ENCODE measurements around the gene CGB7.

CGB7 gene

DNA sequence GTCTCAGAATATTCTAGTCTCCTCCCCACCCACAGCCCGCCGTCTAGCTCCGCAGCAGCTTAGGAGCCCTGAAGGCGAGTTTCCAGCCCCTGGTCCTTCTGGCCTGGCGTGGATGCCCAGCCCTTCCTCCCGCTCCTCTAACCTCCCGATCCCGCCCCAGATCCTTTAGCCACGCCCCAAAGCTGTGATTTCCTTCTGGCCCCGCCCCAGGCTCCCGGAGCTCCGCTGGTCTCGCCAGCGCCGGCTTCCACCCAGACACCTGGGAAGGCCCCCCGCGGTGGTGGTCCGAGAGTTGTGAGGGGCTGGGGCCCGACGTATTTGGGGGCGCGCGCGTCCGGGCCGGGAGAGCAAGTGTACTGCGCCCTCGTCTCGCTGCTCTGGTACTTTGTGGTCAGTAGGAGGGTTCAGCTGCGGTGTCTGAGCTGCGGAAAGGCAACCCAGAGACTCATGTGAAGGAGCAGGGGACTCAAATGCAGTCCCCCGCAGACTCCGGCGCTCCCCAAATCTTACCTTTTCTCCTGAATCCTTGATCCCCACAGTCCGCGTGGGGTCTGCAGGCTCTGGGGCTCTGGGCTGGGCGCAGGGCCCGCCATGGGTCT is at the start of gene CGB7:
TSS of gene CGB7 (minus strand) at position 114 of the 599 bp plus-strand sequence. CDS start 2,374 bp downstream, outside the sequence.
- peak; percentile 88 for DNase-seq

DNA sequence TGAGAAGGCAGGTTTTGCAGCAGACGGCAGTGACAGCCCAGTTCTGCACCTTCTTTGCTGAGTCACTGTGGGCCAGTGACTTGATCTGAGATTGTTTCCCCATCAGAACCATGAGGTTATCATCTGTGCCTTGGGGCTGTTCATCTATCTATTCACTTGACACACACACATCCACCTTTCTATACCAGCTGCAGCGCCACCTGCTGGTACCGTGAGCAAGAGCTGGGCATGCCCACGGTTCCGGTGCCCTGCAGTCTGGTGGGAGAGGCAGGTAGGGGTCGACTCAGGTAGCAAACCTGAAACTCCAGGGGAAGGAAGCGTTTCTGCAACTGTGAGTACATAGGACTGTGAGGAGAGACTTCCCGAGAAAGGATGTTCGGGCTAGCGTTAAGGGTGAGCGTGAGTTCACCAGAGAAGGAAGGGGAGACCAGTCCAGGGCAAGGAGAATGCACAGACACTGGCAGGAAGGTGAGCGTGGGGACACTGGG is 49.1 kb upstream of the CGB7 start:
- DNase-seq = peak; percentile 71

DNA sequence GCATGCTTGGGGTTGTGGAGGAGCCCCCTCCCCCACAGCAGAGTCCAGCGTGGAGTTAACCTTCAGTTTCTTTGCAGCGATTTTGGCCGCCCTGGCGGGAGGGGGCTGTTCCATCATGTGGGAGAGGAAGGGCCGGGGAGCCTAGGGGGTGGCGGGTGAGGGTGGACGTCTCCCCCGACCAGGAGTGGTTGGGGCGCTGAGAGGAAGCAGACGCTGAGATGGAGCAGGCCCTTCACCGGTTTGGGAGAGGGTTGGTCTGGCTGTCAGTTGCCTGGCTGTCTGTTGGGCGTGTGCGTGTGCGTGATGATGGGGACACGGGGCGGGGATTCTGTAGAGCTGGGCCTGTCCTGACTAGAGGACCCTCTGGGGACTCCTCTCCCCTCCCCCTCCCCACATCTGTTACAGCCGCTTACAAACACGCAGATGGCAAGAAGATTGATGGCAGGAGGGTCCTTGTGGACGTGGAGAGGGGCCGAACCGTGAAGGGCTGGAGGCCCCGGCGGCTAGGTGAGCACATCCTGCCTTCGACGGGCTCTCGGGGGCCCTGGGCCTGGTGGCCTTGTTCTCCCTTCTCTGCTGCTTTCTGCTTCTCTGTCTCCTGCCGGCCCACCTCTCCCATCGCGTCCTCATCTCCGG is 46.8 kb upstream of the CGB7 start:
- peak; percentile 97 for DNase-seq

DNA sequence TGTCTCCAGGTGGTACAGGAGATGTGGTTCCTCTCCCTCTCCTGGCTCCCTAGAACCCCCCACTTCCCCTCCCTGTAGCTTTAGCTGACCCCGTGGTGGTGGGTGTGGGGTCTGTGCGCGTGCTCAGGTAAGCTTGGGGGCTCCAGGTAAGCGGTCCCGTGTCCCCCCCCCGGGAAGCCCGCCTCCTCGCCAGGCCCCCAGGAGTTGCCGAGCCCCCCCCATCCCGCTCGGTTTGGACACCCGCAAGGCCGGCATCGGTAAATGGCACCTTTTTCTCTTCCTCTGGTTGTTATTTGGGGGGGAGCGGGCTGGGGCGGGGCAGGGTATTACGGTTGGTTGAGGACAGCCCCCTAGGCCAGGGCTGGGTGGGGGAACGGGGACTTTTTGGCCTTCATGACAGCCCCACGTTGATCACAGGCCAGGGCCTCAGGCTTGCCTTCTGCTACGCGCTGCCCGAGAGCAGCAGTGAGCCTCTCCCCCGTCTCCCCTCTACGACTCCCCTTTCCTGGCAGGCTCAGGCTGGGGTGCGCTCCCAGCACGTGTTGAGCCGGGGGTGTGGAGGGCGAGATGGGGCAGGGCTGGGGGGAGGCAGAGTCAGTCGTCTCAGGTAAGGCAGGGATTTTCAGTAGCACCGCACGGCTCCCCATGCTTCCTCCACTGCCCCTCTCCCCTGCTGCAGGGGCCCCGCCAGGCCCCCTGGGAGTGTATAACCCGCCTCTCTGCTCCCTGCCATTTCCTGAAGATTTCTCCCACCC is 46.0 kb upstream of the CGB7 start:
- DNase-seq = peak; percentile 43

DNA sequence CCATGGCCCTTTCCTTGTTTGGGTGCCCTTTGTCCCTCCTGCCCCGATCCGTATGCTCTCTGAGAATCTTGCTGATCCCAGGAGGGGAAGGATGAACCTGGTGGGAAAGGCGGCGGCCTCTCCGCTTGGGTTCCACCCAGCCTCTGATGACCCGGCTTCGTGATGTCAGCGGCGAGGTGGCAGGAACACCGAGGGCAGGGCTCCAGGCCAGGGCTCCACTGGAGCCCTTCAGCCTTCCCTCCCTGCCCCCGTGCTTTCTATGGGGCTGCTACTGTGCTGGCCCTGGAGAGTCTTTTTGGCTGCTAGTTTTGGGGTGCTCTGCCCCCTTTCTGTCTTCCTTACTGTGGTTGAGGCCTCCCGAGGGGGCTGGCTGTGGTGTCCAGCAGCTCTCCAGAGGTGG is 44.8 kb upstream of the CGB7 start:
- DNase-seq = no peak

DNA sequence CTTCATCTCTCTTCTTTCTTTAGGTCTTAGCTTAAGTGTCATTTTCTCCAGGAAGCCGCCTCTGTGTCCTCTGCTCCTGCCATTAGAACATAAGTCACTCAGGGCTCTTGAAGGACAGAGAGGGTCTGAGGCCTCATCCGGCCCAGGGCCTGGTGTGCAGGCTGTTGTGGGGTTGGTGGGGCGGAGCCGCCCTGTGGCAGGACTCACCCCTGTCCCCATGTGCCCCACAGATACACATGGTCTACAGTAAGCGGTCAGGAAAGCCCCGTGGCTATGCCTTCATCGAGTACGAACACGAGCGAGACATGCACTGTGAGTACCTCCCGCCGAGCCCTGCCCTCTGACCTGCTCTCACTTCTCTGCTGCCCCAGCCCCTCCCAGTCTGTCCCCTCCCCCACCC is 43.6 kb upstream of the CGB7 start:
- no peak for DNase-seq

DNA sequence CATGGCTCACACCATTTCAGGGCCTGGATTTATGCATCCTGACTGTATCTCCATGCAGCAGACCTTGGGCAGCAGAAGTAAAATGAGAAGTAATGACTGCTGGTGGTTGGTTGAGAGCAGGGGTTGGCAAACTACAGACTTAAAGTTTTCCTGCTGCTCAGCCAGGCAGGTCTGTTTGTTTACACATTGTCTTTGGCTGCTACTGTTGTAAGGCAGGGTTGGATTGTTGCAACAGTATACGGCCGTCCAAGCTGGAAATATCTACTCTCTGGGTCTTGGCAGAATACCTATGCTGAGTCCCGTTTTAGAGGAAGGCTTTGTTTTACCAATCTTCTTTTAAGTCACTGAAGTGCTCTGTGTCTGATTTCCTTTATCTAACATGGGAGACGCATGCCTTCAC is 41.2 kb upstream of the CGB7 start:
- no peak for DNase-seq

DNA sequence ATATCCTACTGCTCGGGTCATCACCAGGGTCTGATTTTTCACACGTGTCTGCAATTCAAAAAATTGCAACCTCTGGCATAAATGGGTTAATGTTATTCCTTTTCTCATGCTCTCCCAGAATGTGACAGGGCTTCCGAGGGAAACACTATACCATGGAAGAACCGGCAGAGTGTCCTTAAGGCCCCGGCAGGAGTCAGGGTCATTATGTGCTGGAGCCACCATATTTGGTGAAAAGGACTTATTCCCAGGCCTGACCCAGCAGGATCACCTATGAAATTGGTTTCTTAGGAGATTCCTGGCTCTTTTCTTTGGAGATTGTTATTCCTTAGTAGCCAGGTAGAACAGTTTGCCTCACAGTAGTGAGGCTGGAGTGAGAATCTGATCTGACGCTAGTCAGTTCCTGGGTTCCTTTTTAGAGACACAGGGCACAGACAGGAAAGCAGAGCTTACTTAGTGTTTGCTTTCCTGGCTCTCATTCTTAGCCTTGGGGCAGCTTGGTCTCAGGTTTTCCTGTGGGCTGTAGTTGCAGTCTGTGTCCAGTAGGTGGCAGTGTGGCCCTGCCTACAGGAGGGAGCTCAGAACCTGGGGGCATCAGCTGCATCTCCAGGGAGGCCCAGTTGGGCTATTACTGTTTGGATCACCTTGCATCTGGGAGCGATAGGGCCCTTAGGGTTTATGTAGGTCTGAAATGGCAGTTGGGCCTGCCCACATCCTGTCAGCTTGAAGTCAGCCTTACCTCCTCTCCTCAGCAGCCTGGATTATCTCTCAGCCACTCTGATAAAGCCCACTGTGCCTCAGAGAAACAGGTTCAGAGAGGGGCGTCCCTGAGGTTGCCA is 40.1 kb upstream of the CGB7 start:
- DNase-seq = peak; percentile 85

DNA sequence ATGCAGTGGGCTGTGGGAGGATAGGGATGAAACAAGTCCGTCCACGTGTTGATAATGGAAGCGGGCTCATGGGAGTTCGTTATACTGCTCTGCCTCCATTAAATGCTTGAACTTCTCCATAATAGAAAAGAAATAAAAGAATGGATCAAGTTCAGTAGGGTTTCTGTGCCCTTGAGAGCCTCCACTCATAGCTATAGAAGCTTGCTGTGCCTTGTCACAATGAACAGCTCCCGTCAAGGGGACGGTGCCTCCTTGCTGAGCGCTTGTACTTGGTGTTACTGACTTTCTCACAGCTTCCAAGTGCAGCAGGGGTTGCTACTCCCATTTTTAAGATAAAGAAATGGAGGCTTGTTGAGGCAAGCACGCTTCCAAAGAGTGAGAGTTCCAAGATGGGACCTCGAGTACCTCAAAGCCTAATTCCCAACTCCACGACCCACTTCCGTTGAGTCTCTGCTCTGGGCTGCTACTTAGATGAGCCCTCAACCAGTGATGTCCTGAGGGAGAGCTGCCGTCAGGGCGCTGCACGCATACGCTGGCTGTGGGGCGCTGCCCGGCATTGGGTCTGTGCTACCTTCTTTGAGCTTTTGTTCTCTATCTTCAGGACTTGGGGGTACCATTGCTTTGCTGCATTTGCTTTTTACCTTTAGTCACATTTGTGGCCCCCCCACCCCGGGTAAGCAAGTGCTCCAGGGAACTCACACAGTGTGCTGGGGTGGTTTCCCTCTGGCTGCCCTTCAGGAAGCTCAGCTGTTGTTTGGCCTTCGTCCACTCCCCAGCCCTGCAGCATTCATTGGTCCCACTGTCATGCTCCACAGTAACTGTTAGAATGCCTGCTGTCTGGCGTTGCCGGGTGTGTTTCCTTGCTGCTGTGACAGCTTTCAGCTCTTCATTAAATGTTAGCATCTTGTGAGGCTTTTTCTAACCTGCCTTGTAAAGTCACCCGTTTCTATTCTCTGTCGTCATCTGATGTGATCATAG is 37.2 kb upstream of the CGB7 start:
- DNase-seq = no peak

DNA sequence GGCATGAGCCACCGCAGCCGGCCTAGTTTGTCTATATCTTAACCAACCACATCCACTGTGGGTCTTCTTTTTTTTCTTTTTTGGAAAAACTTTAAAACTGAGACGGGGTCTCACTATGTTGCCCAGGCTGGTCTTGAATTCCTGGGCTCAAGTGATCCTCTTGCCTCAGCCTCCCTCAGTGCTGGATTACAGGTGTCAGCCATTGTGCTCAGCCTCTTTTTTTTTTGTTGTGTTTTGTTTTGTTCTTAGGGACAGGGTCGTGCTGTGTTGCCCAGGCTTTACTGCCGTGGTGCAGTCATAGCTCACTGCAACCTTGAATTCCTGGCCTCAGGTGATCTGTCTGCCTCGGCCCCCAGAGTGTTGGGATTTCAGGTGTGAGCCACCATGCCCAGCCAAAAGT is 35.1 kb upstream of the CGB7 start:
- DNase-seq = no peak

DNA sequence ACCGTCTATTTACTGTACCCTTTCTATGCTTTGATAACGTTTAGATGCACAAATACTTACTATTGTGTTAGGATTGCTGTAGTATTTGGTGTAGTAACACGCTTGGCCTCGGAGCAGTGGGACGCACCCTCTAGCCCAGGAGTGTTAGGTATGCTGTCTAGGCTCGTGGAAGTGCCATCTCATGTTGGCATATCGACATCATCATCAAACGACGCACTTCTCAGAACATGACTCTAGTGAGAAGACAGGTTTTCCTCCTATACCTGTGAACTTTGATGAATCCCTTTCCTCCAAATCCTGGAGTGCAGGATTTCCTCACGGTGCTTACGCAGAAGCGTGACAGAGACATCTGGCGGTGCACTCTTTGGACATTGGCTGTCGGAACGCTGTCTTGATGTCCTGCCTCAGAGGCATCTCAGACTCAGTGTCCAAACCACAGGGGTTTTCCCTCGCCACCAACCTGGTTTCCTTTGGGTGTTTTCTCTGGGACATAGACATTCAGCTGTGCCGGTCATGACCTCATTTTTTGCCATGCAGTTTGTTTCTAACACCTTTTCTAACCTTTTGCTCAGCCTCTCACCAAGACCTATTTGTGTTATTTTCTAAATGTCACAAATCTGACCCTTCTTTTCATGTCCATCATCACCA is 34.0 kb upstream of the CGB7 start:
- DNase-seq = no peak

DNA sequence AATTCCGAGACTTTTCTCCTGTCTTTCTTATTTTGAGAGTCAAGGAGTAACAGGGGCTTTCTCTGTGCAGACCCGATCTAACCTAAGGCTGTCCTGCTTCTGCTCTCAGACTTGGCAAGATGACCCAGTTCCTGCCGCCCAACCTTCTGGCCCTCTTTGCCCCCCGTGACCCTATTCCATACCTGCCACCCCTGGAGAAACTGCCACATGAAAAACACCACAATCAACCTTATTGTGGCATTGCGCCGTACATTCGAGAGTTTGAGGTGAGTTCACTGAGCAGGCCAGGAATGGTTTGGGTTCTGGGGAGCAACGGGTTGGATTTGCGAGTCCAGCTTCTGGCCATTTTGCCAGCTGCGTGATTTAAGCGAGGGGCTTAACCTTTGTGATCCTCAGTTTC is 28.7 kb upstream of the CGB7 start:
- no peak for DNase-seq

DNA sequence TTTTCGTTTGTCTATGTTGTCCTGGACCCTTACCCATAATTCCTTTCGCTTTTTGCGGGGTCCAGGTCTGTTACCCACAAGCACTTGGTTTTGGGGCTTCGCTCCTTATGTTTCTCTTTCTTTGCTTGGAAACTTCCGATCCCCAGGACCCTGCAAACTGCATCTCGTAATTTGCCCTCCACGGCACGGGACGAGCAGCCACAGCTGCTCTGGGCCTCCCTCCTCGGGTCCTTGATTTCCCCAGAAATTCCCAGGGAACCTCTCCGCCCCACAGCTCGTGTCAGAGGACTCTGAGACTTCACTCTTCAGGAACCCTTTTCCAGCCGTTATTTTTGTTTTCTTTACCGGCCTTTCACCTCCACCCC is 28.3 kb upstream of the CGB7 start:
- DNase-seq = no peak

DNA sequence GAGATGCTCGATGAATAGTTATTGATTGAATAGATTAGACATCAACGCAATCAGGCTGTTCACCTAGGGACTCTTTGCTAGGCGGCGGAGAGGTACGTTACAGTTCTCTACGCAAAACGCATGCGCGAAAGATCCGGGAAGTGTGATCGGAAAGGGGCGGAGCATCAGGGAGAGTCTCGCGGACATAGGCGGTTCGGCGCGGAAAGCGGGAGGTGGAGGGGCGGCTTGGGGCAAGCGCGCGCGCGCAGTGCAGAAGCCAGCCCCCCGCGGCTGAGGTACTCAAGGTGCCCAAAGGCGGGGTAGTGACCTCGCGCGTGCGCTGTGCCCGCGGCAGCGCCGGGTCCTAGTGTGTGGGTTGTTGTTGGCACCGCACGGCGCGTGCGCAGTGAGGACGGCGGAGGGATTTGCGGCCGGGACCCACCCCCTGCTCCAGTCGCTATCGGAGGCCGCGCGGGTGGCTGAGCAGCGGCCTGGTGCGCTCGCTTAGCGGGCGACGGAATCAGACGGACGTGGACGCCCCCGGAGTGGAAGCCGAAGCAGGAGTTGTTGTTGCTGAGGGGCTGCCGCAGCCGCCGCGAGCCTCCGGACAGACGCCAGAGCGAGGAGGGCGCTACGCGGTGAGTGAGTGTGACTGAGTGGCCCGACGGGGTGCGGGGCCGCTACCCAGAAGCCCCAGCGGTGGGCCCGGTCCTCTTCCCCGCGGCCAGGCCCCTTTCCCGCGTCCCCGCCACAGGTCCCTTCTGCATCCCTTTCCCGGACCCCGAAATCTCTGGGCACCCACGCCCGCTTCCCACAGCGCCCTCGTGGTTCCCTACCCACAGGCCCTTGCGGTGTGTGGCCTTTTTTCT is 27.7 kb upstream of the CGB7 start, which contains the start of gene SNRNP70:
TSS of gene SNRNP70 (plus strand) at position 432 of the 848 bp plus-strand sequence. CDS start 964 bp downstream, outside the sequence.
- peak; percentile 100 for DNase-seq

DNA sequence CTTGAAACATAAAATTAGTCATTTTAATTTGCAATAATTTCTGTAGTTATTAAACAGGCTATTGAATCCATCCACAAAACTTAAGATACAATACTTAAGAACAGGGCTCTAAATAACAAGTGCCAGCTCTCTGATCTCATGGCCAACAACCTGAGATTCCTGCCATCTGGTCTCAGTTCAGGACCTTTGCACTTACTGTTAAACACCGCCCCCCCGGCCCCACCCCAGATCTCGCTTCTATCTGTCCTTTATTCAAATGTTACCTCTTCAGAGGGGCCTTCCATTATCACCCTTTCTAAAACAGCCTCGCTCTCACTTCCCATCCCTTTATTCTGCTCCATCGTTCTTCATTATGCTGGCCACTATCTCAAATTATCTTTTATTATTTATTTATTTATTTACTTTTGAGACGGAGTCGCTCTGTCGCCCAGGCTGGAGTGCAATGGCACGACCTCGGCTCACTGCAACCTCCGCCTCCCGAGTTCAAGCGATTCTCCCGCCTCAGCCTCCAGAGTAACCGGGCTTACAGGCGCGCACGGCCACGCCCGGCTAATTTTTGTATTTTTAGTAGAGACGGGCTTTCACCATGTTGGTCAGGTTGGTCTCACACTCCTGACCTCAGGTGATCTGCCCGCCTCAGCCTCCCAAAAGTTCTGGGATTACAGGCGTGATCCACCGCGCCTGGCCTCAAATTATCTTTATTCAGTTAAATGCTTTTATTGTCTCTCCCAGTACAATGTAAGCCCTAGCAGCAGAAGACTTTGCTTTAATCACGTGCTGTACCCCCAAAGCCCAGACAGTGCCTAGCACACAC is 26.9 kb upstream of the CGB7 start:
- DNase-seq = peak; percentile 44

DNA sequence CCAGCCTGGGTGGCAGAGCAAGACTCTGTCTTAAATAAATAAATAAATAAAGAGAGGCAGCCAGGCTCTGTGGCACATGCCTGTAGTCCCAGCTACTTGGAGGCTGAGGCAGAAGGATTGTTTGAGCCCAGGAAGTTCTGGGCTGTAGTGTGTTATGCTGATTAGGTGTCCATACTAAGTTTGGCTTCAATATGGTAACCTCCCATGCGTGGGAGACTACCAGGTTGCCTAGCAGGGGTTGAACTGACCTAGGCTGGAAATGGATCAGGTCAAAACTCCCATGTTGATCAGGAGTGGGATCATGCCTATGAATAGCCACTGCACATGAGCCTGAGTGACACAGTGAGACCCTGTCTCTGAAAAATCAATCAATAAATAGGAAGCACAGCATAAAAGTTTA is 23.7 kb upstream of the CGB7 start:
- no peak for DNase-seq

DNA sequence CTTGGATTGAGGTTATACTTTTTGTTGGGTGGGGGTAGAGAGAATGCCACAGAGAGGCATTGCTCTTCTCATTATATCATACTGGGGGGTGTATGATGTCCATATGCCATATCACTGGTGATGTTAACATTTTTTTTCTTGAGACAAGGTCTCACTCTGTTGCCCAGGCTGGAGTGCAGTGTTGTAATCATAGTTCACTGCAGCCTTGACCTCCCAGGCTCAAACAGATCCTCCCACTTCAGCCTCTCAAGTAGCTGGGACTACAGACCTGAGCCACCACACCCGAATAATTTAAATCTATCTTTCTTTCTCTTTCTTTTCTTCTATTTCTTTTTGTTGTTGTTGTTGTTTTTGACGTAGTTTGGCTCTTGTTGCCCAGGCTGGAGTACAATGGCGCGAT is 22.8 kb upstream of the CGB7 start:
- no peak for DNase-seq

DNA sequence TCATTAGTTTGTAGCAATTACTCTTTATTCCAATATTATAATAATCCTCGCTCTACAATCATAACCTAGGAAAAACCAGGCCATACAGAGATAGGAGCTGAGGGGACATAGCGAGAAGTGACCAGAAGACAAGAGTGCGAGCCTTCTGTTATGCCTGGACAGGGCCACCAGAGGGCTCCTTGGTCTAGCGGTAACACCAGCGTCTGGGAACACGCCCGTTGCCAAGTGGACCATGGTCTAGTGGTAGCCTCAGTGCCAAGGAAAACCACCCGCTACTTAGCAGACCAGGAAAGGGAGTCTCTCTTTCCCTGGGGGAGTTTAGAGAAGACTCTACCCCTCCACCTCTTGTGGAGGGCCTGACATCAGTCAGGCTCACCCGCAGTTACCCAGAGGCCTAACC is 17.3 kb upstream of the CGB7 start:
- DNase-seq = peak; percentile 63

All from NCI-H82 (cell line).